T-helper 1 cell treated with Interleukin-12 subunit alpha and Interleukin-12 subunit beta and Interleukin-4 antibody, amounts not matched to agents 30 μg/mL and 1 μg/mL, for 36 hours (primary cell): Measurements from ENCODE around the gene LCN2.
"Not testable (repeated sequence)": the region's sequence is repeated elsewhere in the genome, so short reads cannot be mapped to it uniquely, and the experiment has no call there.

ENCODE experiments used
- H3K27ac Mint-ChIP-seq: one replicate; pipeline ENCODE4 v1.8.0; 2021; ENCODE audit warnings: mild to moderate bottlenecking, mixed read lengths
- H3K27me3 Mint-ChIP-seq: one replicate; pipeline ENCODE4 v1.8.0; 2021; ENCODE audit warnings: low read depth, mixed read lengths
- H3K36me3 Mint-ChIP-seq: one replicate; pipeline ENCODE4 v1.8.0; 2021; ENCODE audit warnings: low read depth, mixed read lengths
- H3K4me1 Mint-ChIP-seq: one replicate; pipeline ENCODE4 v1.8.0; 2021; ENCODE audit warnings: low read depth, mixed read lengths
- H3K4me3 Mint-ChIP-seq: one replicate; pipeline ENCODE4 v1.8.0; 2021; ENCODE audit warnings: mild to moderate bottlenecking, moderate library complexity, mixed read lengths
- H3K9me3 Mint-ChIP-seq: one replicate; pipeline ENCODE4 v1.8.0; 2021; ENCODE audit warnings: mixed read lengths

Gene LCN2

GRCh38 chr9:128120741-128121465 lies 28.4 kb upstream of the LCN2 start:
- Mint-ChIP-seq H3K9me3 (no peaks in the 10 kb centered on the region), H3K27me3 (no peaks in the 10 kb centered on the region), H3K4me3 (no peak overlapping the region), H3K27ac (no peak overlapping the region), H3K4me1 (peaks cover 17% of the 10 kb centered on the region), H3K36me3 (peaks cover 3% of the 10 kb centered on the region)

DNA sequence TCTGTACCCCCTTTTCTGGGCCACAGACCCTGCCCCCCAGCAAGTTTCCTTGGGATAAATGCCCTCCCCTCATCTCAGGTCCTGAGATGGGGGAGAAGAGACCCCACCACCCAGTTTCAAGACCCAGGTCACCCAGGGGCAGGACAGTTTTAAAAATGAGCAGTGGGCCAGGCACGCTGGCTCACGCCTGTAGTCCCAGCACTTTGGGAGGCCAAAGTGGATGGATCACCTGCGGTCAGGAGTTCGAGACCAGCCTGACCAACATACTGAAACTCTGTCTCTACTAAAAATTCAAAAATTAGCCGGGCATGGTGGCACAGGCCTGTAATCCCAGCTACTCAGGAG lies 27.8 kb upstream of the LCN2 start:
- Mint-ChIP-seq H3K36me3 (peaks cover 3% of the 10 kb centered on the region), H3K27ac (no peak overlapping the region), H3K27me3 (no peaks in the 10 kb centered on the region), H3K4me3 (no peak overlapping the region), H3K4me1 (peaks cover 21% of the 10 kb centered on the region), H3K9me3 (no peaks in the 10 kb centered on the region)

GRCh38 chr9:128121924-128122808 lies 27.1 kb upstream of the LCN2 start:
- peaks cover 3% of the 10 kb centered on the region for H3K36me3 Mint-ChIP-seq
- no peak overlapping the region for H3K27ac Mint-ChIP-seq
- no peaks in the 10 kb centered on the region for H3K9me3 Mint-ChIP-seq
- no peak overlapping the region for H3K4me3 Mint-ChIP-seq
- peaks cover 23% of the 10 kb centered on the region for H3K4me1 Mint-ChIP-seq
- H3K27me3 Mint-ChIP-seq: no peaks in the 10 kb centered on the region

GRCh38 chr9:128122809-128123175 lies 26.5 kb upstream of the LCN2 start:
- H3K4me1 Mint-ChIP-seq: peaks cover 19% of the 10 kb centered on the region
- H3K4me3 Mint-ChIP-seq: no peak overlapping the region
- no peaks in the 10 kb centered on the region for H3K9me3 Mint-ChIP-seq
- H3K27ac Mint-ChIP-seq: no peak overlapping the region
- H3K27me3 Mint-ChIP-seq: no peaks in the 10 kb centered on the region
- H3K36me3 Mint-ChIP-seq: no peaks in the 10 kb centered on the region

- Mint-ChIP-seq H3K9me3 (no peaks in the 10 kb centered on the region), H3K27ac (no peak overlapping the region), H3K36me3 (no peaks in the 10 kb centered on the region), H3K27me3 (no peaks in the 10 kb centered on the region), H3K4me3 (no peak overlapping the region), H3K4me1 (peaks cover 19% of the 10 kb centered on the region)
Measured at GRCh38 chr9:128123451-128124080, 25.7 kb upstream of the LCN2 start.

DNA sequence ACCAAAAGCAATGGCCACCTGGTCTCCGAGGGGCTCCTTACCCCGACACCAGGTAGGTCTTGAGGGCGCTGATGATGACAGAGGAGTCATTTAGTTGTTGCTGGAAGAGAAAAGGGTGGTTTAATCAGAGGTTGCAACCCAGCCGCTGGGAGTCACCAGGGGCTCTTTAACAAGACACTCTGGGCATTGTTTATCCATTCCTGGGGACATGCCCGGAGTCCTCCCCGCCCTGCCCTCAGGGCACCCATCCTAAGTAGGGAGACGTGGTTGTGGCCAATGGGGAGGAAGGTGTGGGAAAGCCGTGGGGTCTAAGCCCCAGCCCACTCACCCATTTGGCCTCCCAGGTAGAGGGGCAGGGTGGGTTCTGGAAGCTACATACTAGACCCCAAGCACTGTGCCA lies 24.8 kb upstream of the LCN2 start:
- Mint-ChIP-seq H3K36me3 (no peaks in the 10 kb centered on the region), H3K27ac (no peak overlapping the region), H3K27me3 (no peaks in the 10 kb centered on the region), H3K4me3 (no peak overlapping the region), H3K4me1 (peaks cover 25% of the 10 kb centered on the region), H3K9me3 (no peaks in the 10 kb centered on the region)

- H3K4me1 Mint-ChIP-seq: peaks cover 26% of the 10 kb centered on the region
- no peaks in the 10 kb centered on the region for H3K27me3 Mint-ChIP-seq
- no peaks in the 10 kb centered on the region for H3K36me3 Mint-ChIP-seq
- peak overlapping the region; percentile 49 for H3K27ac Mint-ChIP-seq
- no peaks in the 10 kb centered on the region for H3K9me3 Mint-ChIP-seq
- H3K4me3 Mint-ChIP-seq: peak overlapping the region; percentile 31
Measured at GRCh38 chr9:128124873-128125579, 24.2 kb upstream of the LCN2 start.

DNA sequence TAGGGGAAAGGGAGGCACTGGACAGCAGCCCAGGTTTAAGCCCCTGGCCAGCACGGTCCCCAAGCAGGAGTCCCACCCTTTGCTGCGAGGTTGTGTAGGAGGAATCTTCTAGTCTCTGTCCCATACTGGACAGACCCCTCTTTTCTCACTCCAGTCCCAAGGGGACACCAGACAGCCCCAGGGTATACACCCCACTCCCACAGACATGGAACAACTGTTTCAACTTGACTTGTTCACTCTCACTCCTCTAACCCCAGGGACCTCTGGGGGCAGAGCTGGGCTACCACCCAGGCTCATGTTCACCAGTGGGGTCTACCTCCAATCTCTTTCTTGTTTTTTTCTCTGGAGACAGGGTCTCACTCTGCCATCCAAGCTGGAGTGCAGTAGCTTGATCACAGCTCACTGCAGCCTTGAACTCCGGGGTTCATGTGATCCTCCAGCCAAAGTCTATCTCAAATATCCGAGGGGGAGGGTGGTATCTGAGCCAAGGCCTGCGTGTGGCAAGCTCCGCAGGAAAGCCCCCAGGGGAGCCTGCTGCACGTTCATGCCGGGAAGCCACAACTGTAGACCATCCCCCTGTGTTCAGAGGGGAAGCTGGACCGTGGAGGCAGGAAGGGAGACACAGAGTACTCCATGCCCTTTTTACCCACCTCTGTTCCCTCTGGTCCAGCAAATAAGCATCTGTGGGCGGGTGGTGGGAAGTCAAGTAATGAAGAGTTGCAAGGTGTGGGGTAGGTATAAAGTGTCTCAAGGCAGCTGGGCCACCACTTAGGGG lies 23.5 kb upstream of the LCN2 start:
- H3K4me1 Mint-ChIP-seq: peaks cover 27% of the 10 kb centered on the region
- H3K27me3 Mint-ChIP-seq: no peaks in the 10 kb centered on the region
- H3K4me3 Mint-ChIP-seq: peak overlapping the region; percentile 78
- H3K27ac Mint-ChIP-seq: no peak overlapping the region
- H3K9me3 Mint-ChIP-seq: no peaks in the 10 kb centered on the region
- no peaks in the 10 kb centered on the region for H3K36me3 Mint-ChIP-seq

- H3K27me3 Mint-ChIP-seq: peaks cover 1% of the 10 kb centered on the region
- no peaks in the 10 kb centered on the region for H3K9me3 Mint-ChIP-seq
- H3K4me3 Mint-ChIP-seq: peak within 1 kb of the TSS; percentile 89
- H3K36me3 Mint-ChIP-seq: no peaks in the 10 kb centered on the region
- H3K27ac Mint-ChIP-seq: peak within 1 kb of the TSS; percentile 95
- H3K4me1 Mint-ChIP-seq: peaks cover 27% of the 10 kb centered on the region
Measured at GRCh38 chr9:128127568-128127989, 21.7 kb upstream of the LCN2 start, which contains the start of gene PTGES2. Gene PTGES2 (minus strand): TSS chr9:128127729. CDS start chr9:128127717, 12 bp downstream.

DNA sequence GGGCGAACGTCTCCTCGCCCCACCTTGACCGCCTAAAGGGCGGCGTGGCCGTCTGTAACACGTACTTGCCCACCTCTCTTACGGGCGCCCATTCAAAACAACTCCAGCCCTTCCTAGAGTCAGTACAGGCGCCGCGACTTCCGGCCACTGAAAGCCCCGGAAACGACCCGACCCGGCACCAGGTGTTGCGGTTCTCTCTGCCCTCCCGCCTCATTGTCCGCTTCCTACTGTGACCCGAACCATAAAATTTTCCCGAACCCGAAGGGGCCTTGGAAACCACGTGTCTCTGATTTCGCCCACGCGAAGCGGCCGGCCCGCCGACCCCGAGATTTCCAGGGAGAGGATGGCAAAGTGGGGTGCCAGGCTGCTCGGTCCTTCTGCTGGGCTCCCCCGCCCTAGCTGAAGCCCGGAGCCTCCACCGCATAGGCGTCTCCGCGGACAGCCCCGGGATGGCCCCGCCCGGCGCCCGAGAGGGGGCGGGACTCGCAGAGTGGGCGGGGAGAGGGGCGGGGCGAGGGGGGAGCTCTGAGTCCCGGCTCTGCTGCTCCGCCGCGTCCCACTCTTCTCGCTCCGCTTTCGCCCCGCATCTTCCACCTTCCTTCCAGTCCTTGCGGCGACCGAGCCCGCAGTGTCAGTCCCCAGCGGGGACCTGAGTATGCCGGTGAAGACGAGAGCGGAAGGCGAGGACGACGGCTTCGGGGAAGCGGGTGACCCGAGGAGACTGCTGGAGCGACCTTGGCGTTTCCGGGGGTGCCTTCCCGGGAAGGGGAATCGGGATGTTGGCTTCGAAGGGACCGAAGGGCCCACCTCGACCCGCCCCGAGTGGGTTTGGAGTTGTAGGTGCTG lies 21.0 kb upstream of the LCN2 start:
- Mint-ChIP-seq H3K27ac (peak overlapping the region; percentile 95), H3K27me3 (peaks cover 8% of the 10 kb centered on the region), H3K36me3 (no peaks in the 10 kb centered on the region), H3K9me3 (no peaks in the 10 kb centered on the region), H3K4me1 (peaks cover 33% of the 10 kb centered on the region), H3K4me3 (peak overlapping the region; percentile 89)

- Mint-ChIP-seq H3K36me3 (no peaks in the 10 kb centered on the region), H3K4me3 (peak overlapping the region; percentile 89), H3K9me3 (no peaks in the 10 kb centered on the region), H3K4me1 (peaks cover 34% of the 10 kb centered on the region), H3K27ac (peak overlapping the region; percentile 95), H3K27me3 (peaks cover 16% of the 10 kb centered on the region)
Measured at GRCh38 chr9:128128836-128129590, 20.2 kb upstream of the LCN2 start.

GRCh38 chr9:128129976-128130590 lies 19.2 kb upstream of the LCN2 start:
- not testable (repeated sequence) for H3K36me3 Mint-ChIP-seq, H3K9me3 Mint-ChIP-seq
- Mint-ChIP-seq H3K4me3 (peak overlapping the region; percentile 42), H3K27ac (peak overlapping the region; percentile 62), H3K27me3 (peaks cover 26% of the 10 kb centered on the region), H3K4me1 (peaks cover 30% of the 10 kb centered on the region)
